Thyroid gland (tissue), 4 donors: ENCODE measurements around the gene NPIPA1. TPM values are rescaled to one million over a fixed set of nuclear protein-coding genes. Genes with fewer than 3 reads are reported as not detected.
A peak's percentile ranks its signal among the peaks of the same experiment; 100 is the strongest.
"Not testable (repeated sequence)": the region's sequence is repeated elsewhere in the genome, so short reads cannot be mapped to it uniquely, and the experiment has no call there.

Experiments
- DNase-seq, 2 donors: peaks; one replicate each; pipeline ENCODE4 v3.0.0-alpha.2; 2019
- H3K27ac ChIP-seq, 3 donors: fragments of 200-600 bp; sonication (generic); 1 replicate in 2 of 3; 2 replicates in 1 of 3; pipeline ENCODE4 v1.5.1; 2016 to 2019; ENCODE audit warnings: mild to moderate bottlenecking in 1 of 3, moderate library complexity in 1 of 3
- H3K27me3 ChIP-seq: fragments of 200-600 bp; sonication (generic); one replicate; pipeline ENCODE4 v1.5.1; 2019
- H3K36me3 ChIP-seq, 2 donors: fragments of 200-600 bp; sonication (generic); one replicate each; pipeline ENCODE4 v1.5.1; 2016 to 2019
- H3K4me1 ChIP-seq, 2 donors: fragments of 200-600 bp; sonication (generic); one replicate each; pipeline ENCODE4 v1.5.1; 2017 to 2019
- H3K4me3 ChIP-seq, 3 donors: fragments of 200-600 bp; sonication (generic); replicated peaks in 1 of 3; 1 replicate in 2 of 3; 2 replicates in 1 of 3; pipeline ENCODE4 v1.5.1; 2016; ENCODE audit warnings: mild to moderate bottlenecking in 1 of 3
- H3K9me3 ChIP-seq: fragments of 200-600 bp; sonication (generic); one replicate; pipeline ENCODE4 v1.5.1; 2017
- CTCF ChIP-seq, 6 experiments: fragments of 200-600 bp in 3 of 6; fragments of 450-650 bp in 3 of 6; sonication (generic) in 3 of 6; IDR thresholded peaks; one replicate each; pipeline ENCODE4 v1.5.1; 2016 to 2019; ENCODE audit warnings: antibody characterized with exemption in 6 of 6, mild to moderate bottlenecking in 2 of 6, inconsistent platforms in 1 of 6, moderate library complexity in 1 of 6
- WGBS, 2 donors: methylation state at CpG; one replicate each; pipeline ENCODE4 v1.1.5; 2017; 5-methylcytosine and 5-hydroxymethylcytosine counted together
- intact Hi-C: fragments of 100-400 bp; cut with DNase I; formaldehyde crosslinking; loops from one replicate; pipeline ENCODE4 v1.15.1; 2023
- total RNA-seq, 4 donors: library from RNA; depleted of rRNA; stranded (reverse); fragments of >200 nt; gene quantifications; one replicate each; pipeline ENCODE4 v1.2.3, GENCODE V29; 2016

Gene NPIPA1
- total RNA-seq, result 10 to 100 TPM; 42.9 to 96.4 (median 60.9) TPM

DNA sequence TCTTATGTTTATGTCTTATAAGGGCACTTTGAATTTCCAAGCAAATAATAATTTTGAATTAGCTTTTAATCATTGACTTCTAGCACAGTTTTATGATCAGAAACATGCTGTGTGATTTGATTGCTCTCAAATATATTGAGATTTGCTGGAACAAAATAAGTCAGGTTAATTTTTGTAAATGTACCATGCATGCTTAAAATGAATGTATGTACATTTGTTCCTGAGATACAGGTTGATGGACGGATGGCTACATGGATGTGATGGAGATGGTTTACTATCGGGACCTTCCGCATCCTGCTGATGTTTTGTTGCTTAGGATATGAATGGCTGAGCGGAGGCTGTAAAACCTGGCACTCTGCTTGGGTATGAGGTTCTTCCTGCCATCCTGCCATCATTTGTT lies at the start of gene NPIPA1:
Gene NPIPA1 (plus strand): TSS at position 301 of the 400 bp plus-strand sequence. CDS start 0 bp downstream, at position 301.
- no CpG with 5 or more reads among the region's 4 CpGs for WGBS, 2 donors

DNA sequence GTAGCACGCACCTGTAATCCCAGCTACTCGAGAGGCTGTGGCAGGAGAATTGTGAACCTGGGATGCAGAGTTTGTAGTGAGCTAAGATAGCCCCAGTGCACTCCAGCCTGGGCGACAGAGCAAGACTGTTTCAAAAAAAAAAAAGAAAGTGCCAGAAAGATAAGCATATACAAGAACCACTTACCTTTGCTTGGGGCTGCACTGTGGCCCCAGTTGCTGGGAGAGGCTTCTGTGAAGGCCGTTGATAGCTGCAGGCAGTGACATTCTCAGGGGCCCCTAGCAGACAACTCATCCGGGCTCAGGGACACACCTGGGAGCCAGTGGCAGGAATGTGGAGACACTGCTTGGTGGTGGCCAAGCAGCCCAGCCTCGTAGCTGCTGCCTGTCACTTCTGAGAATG lies 45.1 kb upstream of the NPIPA1 start:
- H3K27me3 ChIP-seq, H3K4me3 ChIP-seq, H3K27ac ChIP-seq, intact Hi-C loops, H3K4me1 ChIP-seq, H3K36me3 ChIP-seq, DNase-seq, H3K9me3 ChIP-seq: not testable (repeated sequence)
- 68 to 80% methylated on average over 4 of the region's 6 CpGs for WGBS, 2 donors

More for the DNA sequence above, at the start of gene NPIPA1:
- DNase-seq, H3K36me3 ChIP-seq, H3K4me3 ChIP-seq, H3K4me1 ChIP-seq, H3K9me3 ChIP-seq, intact Hi-C loops, H3K27ac ChIP-seq, H3K27me3 ChIP-seq: not testable (repeated sequence)

DNA sequence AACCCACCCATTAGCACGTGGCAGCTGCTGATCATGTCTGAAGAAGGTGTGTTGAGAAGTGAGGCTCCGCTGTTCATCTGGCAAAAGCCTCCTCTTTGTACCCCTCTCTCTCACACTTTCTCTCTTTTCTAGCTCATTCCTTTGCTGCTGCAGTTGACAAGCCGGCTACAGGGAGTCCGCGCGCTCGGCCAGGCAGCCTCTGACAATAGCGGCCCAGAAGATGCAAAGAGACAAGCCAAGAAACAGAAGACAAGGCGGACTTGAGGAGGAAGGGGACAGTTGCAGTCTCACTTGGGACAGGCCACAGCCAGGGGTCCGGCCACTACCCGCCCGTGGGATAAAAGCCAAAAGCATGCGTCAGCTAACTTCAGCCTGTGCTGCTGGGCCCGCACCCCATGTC lies 41.9 kb upstream of the NPIPA1 start:
- H3K4me1 ChIP-seq, H3K9me3 ChIP-seq, DNase-seq, H3K36me3 ChIP-seq, H3K4me3 ChIP-seq, H3K27ac ChIP-seq, H3K27me3 ChIP-seq, intact Hi-C loops: not testable (repeated sequence)
- WGBS, 2 donors, result 87 to 93% methylated on average over 11 to 12 of the region's 14 CpGs

DNA sequence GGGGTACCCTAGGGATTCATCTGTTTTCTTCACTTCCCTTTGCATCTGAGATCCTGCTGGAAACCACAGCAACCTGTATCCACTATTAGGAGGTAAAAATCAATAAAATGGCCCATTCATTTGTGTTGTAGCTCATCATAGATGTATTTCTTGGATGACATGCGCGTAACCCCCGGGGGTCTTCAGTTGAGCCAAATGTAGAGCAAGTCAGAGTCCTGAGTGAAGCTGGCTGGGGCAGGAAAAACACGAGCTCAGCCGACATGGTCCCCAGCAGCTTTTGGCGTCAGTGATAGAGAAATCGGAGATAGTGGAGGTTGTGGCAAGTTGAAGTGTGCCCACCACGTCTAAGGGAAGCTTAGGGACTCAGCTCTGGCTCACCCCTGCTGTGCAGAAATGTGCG lies 41.2 kb upstream of the NPIPA1 start:
- H3K36me3 ChIP-seq, H3K4me3 ChIP-seq, H3K9me3 ChIP-seq, DNase-seq, H3K4me1 ChIP-seq, H3K27me3 ChIP-seq, H3K27ac ChIP-seq, intact Hi-C loops: not testable (repeated sequence)
- WGBS, 2 donors, result 85 to 89% methylated on average over 8 of the region's 9 CpGs

DNA sequence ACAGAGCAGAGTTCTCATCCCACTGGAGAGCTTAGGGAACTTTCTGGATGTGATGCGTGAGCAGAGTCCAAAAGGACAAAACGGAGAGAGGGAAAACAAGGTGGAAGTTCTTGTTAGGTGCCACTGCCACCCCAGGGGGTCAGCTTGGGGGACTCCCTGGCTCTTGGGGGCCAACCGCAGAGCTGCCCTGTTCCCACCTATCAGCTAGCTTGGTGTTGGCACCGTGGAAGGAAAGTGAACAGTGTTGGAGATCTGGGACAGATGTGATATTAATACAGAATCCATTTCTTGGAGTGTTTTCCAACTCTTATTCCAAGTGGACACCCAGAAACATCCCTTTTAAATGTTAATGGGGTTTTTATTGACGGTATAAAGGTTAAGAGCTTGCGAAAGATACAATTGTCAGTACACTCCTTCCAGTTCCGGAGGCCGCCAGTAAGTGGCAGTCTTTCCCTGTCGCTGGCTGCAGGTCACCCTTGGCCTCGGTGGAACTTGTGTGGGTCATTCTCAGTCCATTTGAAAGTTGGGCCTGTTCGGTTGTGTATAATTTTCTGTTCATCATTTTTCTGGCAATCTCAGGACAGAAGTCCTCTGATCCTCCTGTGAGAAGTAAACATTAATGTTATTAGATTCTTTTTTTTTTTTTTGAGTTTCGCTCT lies 40.1 kb upstream of the NPIPA1 start:
- intact Hi-C loops, H3K27me3 ChIP-seq, H3K4me3 ChIP-seq, DNase-seq, H3K4me1 ChIP-seq, H3K27ac ChIP-seq, H3K36me3 ChIP-seq, H3K9me3 ChIP-seq: not testable (repeated sequence)
- peak in 1 of 6 experiments; percentile 28 for TF ChIP-seq CTCF (IDR thresholded peaks at IDR 0.05)
- 46 to 73% methylated on average over 4 to 6 of the region's 12 CpGs for WGBS, 2 donors

DNA sequence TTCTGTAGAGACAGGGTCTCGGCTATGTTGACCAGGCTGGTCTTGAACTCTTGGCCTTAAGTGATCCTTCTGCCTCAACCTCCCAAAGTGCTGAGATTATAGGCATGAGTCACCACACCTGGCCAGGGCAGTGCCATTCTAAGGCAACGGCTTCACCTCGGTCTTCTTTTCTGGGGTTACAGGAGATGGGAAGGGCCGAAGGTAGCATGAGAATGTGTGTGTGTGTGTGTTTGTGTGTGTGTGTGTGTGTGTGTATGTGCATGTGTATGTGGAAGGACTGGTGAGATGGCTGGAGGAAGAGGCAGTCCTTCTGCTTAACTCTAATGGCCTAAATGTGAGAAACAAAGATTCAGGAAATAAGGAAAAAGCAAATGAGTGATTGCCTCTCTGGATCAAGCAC lies 39.1 kb upstream of the NPIPA1 start:
- DNase-seq, H3K9me3 ChIP-seq, H3K27me3 ChIP-seq, H3K4me1 ChIP-seq, H3K27ac ChIP-seq, H3K36me3 ChIP-seq, intact Hi-C loops, H3K4me3 ChIP-seq: not testable (repeated sequence)
- WGBS, 2 donors, result 96 to 100% methylated on average over 4 of the region's 4 CpGs

DNA sequence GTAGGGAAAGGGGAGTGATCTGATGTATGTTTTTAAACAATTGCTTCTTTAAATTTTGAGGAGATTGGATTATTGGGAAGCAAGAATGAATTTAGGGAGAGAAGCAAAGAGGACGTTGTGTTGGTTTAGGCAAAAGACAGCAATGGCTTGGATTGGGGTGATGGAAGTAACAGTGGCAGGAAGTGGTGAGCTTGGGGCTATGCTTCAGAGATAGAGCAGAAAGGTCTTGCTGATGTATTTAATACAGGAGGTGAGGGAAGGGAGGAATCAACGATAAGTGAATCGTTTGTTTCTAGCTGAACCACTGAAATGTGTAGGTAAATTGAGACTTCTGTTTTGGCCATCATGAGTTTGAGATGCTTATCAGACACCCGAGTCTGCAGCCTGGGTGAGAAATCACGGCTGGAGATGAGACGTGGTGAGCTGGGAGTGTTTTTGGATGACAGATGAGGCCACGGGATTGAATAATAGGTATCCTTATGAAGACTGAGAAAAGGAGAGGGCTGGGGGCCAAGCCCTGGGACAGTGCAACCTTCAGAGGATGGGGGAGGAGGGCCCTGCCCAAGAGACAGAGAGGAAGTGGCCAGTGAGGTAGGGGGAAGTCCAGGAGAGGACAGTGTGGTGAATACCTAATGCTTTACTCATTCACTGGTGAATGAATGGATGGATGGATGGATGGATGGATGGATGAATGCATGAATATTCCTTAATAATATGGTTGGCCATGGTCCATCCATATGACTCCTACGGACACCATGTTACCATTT lies 33.9 kb upstream of the NPIPA1 start:
- intact Hi-C loops, H3K27ac ChIP-seq, H3K27me3 ChIP-seq, H3K4me3 ChIP-seq, H3K4me1 ChIP-seq, H3K9me3 ChIP-seq, H3K36me3 ChIP-seq, DNase-seq: not testable (repeated sequence)
- WGBS, 2 donors, result 83 to 84% methylated on average over 6 to 7 of the region's 8 CpGs

- DNase-seq, H3K27ac ChIP-seq, H3K4me1 ChIP-seq, H3K27me3 ChIP-seq, H3K4me3 ChIP-seq, H3K9me3 ChIP-seq, intact Hi-C loops, H3K36me3 ChIP-seq: not testable (repeated sequence)
- WGBS, 2 donors, result no CpG with 5 or more reads among the region's 4 CpGs
Observed at GRCh38 chr16:14909744-14910143, 27.5 kb upstream of the NPIPA1 start.

DNA sequence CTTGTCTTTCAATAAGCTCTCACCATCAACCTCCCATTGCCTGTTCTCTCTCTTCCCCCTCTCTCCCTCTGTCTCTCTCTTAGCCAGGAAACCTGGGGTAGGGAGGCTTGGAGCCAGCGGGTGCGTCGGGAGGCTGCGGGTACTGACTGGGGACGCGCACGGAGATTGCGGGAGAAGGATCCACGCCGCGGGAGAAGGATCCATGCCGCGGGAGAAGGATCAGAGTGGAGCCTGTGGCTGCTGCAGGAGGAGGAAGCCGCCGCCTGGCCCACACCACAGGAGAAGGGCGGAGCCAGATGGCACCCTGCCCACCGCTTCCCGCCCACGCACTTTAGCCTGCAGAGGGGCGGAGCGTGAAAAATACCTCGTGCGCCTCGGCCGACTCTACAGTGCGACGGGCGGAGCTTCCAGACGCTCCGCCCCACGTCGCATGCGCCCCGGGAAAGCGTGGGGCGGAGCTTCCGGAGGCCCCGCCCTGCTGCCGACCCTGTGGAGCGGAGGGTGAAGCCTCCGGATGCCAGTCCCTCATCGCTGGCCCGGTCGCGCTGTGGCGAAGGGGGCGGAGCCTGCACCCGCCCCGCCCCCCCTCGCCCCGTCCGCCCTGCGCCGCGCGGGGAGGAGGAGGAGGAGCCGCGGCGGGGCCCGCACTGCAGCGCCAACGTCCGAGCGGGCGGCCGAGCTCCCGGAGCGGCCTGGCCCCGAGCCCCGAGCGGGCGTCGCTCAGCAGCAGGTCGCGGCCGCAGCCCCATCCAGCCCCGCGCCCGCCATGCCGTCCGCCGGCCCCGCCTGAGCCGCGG lies 26.2 kb upstream of the NPIPA1 start:
- H3K4me1 ChIP-seq, H3K9me3 ChIP-seq, DNase-seq, H3K36me3 ChIP-seq, H3K4me3 ChIP-seq, intact Hi-C loops, H3K27me3 ChIP-seq, H3K27ac ChIP-seq: not testable (repeated sequence)
- no CpG with 5 or more reads among the region's 85 CpGs for WGBS, 2 donors

GRCh38 chr16:14911954-14912353 lies 25.3 kb upstream of the NPIPA1 start:
- H3K27me3 ChIP-seq, H3K9me3 ChIP-seq, intact Hi-C loops, H3K36me3 ChIP-seq, H3K27ac ChIP-seq, H3K4me1 ChIP-seq: not testable (repeated sequence)
- WGBS, 2 donors, result no CpG with 5 or more reads among the region's 33 CpGs
- DNase-seq, result peak; percentile 68 to 72
- peak overlapping the region in 2 of 3 donors; percentile 40 to 64 for H3K4me3 ChIP-seq

GRCh38 chr16:14912588-14912987 lies 24.7 kb upstream of the NPIPA1 start:
- H3K4me1 ChIP-seq, intact Hi-C loops, H3K27me3 ChIP-seq, DNase-seq, H3K27ac ChIP-seq, H3K36me3 ChIP-seq, H3K4me3 ChIP-seq, H3K9me3 ChIP-seq: not testable (repeated sequence)
- no CpG with 5 or more reads among the region's 11 CpGs for WGBS, 2 donors
